ENCODE measurements around the gene ERAL1. TPM values are rescaled to one million over a fixed set of nuclear protein-coding genes. Genes with fewer than 3 reads are reported as not detected.
A peak's percentile ranks its signal among the peaks of the same experiment; 100 is the strongest.

The ERAL1 gene
- total and polyA plus RNA-seq, 2 of the 4 experiments (the other 2 are of a cell fraction), result 34.1 to 62.3 TPM

DNA sequence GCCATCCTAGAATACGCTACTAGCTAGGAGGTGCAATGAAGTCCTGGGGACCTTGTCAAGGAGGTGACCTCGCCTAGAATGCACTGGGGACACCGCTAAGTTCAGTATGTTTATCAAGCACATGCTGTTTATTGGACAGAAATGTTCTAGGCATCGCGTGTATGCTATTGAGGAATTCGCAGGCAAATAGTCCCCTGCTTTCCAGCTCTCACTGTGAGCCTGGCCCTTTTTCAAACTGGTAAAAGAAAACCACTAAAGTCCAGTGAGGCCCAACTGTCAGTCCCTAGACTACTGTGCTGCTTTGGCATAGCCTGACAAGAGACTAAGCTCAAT lies 11.0 kb upstream of the ERAL1 start:
- Histone ChIP-seq H3K18ac (ENCODE audit: low read depth, low read length) (no peak overlapping the region), H3K4me3 (ENCODE audit: insufficient read depth, low read depth, low read length) (no peak overlapping the region), H3K56ac (ENCODE audit: extremely low read depth, insufficient read depth, low read length) (no peak overlapping the region), H3K9me3 (ENCODE audit: control insufficient read depth, insufficient read depth, low read length) (no peaks in the 10 kb centered on the region), H3K4me2 (ENCODE audit: low read depth, low read length) (no peak overlapping the region), H2AK9ac (replicated peaks; ENCODE audit: low read depth, low read length, poor library complexity) (no peak overlapping the region), H4K91ac (ENCODE audit: insufficient read depth, low read depth, low read length) (no peak overlapping the region), H3K4me1 (ENCODE audit: control insufficient read depth, insufficient read depth, low read length) (no peaks in the 10 kb centered on the region), H3K9ac (ENCODE audit: low read depth, low read length) (no peak overlapping the region), H4K20me1 (ENCODE audit: insufficient read depth, low read length) (peaks cover 3% of the 10 kb centered on the region), H2AFZ (replicated peaks; ENCODE audit: low read length, poor library complexity) (no peak overlapping the region), H2BK20ac (ENCODE audit: low read depth, low read length) (no peak overlapping the region), H3K9me1 (ENCODE audit: insufficient read depth, low read length) (peaks cover 8% of the 10 kb centered on the region), H3K27ac (ENCODE audit: insufficient read depth, low read length) (no peak overlapping the region), H3K27me3 (ENCODE audit: control insufficient read depth, insufficient read depth, low read length) (no peaks in the 10 kb centered on the region), H3K14ac (replicated peaks; ENCODE audit: low read depth, low read length) (no peak overlapping the region), H4K5ac (ENCODE audit: low read depth, low read length) (no peak overlapping the region), H3K79me1 (ENCODE audit: low read depth in 1 of 2, low read length in 2 of 2) (peaks cover 0 to 33% of the 10 kb centered on the region in 2 experiments; a peak in 3 of 4 replicates), H2BK15ac (ENCODE audit: low read depth, low read length) (no peak overlapping the region), H4K8ac (ENCODE audit: low read depth in 2 of 2, low read length in 2 of 2) (peak overlapping the region in 1 of 2 experiments; percentile 30; a peak in 1 of 4 replicates), H3K23ac (ENCODE audit: low read depth, low read length) (no peak overlapping the region), H3K36me3 (ENCODE audit: control insufficient read depth, insufficient read depth, low read length) (no peaks in the 10 kb centered on the region), H2BK5ac (ENCODE audit: low read depth, low read length, poor library complexity, severe bottlenecking) (no peak overlapping the region), H2AK5ac (ENCODE audit: low read depth, low read length) (0 out of 2 replicates have a peak overlapping the region, but pooled peaks have one; percentile 4), H2BK120ac (ENCODE audit: low read depth, low read length) (no peak overlapping the region), H3K4ac (ENCODE audit: low read depth, low read length) (no peak overlapping the region)
- DNase-seq (no peak), ATAC-seq (ENCODE audit: low read depth) (no peak)
- ChIA-PET CTCF (interaction anchor here (1.2 kb wide), 1 partner anchor 80 kb away, joined by 3 read pairs; no protein-coding TSS in a partner anchor), POLR2A (ENCODE audit: unreplicated experiment) (no interaction called here)
- in situ Hi-C loops (cut with MboI; ENCODE audit: low sequenced_read_pairs), result no loop called here
- intact Hi-C loops (cut with micrococcal nuclease), result no loop called here
- no TSS peak for BruUV-seq (replicated peaks)
- dilution Hi-C loops (cut with HindIII; ENCODE audit: low sequenced_read_pairs, unreplicated experiment), result no loop called here
- TF ChIP-seq SMC3 (IDR thresholded peaks at IDR 0.05; ENCODE audit: low read depth, low read length), result no peak
- TF ChIP-seq FOS (IDR thresholded peaks at IDR 0.05; ENCODE audit: low read depth, low read length), result no peak
- no peak for TF ChIP-seq MAZ (IDR thresholded peaks at IDR 0.05; ENCODE audit: borderline replicate concordance, low read depth, low read length)
- TF ChIP-seq, protein P1, sequence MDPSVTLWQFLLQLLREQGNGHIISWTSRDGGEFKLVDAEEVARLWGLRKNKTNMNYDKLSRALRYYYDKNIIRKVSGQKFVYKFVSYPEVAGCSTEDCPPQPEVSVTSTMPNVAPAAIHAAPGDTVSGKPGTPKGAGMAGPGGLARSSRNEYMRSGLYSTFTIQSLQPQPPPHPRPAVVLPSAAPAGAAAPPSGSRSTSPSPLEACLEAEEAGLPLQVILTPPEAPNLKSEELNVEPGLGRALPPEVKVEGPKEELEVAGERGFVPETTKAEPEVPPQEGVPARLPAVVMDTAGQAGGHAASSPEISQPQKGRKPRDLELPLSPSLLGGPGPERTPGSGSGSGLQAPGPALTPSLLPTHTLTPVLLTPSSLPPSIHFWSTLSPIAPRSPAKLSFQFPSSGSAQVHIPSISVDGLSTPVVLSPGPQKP (IDR thresholded peaks at IDR 0.05; ENCODE audit: borderline replicate concordance, low read depth, low read length), result no peak
- no peak for TF ChIP-seq BHLHE40 (IDR thresholded peaks at IDR 0.05; ENCODE audit: low read depth, low read length)
- 89% methylated on average over 6 of the region's 6 CpGs; no CpG with 5 or more reads in 1 of the 2 experiments for WGBS, 2 experiments (ENCODE audit: extremely low coverage in 2 of 2, insufficient read length in 1 of 2)
